IMR-90 (cell line): ENCODE data around the gene SLC24A3. TPM values are rescaled to one million over a fixed set of nuclear protein-coding genes. Genes with fewer than 3 reads are reported as not detected.

ENCODE experiments used
- ATAC-seq: fragments of 200-7000 bp; cut with Tn5 transposase; 2 replicates; pipeline ENCODE4 v1.9.1; 2020; ENCODE audit warnings: low read depth, mild to moderate bottlenecking, moderate library complexity
- BruUV-seq: library from RNA; stranded (reverse); fragments of 400-500 nt; replicated peaks from 2 replicates; lab custom pipeline; 2021; lab: Mats Ljungman, UMichigan
- CTCF ChIA-PET: fragments of 300-600 bp; formaldehyde crosslinking; extraction: SDS; loops from one replicate; lab custom pipeline; 2021; ENCODE audit warnings: antibody characterized with exemption; lab: Yijun Ruan, JAX
- POLR2A ChIA-PET: fragments of 300-600 bp; sonication (Branson Sonifier 250); formaldehyde crosslinking; loops from one replicate; lab custom pipeline; 2022; ENCODE audit warnings: antibody characterized with exemption; ENCODE audit not compliant: unreplicated experiment; lab: Charles Lee
- DNase-seq: peaks from one replicate; pipeline ENCODE4 v3.0.0; 2013
- H2AFZ ChIP-seq: replicated peaks from 2 replicates; pipeline ENCODE3; 2013; ENCODE audit warnings: low read length, mild to moderate bottlenecking; ENCODE audit not compliant: poor library complexity
- H2AK5ac ChIP-seq: 2 replicates; pipeline ENCODE4 v1.6.1; 2013; ENCODE audit warnings: low read depth, low read length, inconsistent platforms
- H2AK9ac ChIP-seq: replicated peaks from 2 replicates; pipeline ENCODE3; 2013; ENCODE audit warnings: mild to moderate bottlenecking, low read depth, low read length, moderate library complexity; ENCODE audit not compliant: poor library complexity
- H2BK120ac ChIP-seq: 2 replicates; pipeline ENCODE4 v1.6.1; 2013; ENCODE audit warnings: low read depth, low read length, inconsistent platforms
- H2BK15ac ChIP-seq: 3 replicates; pipeline ENCODE4 v1.6.1; 2013; ENCODE audit warnings: low read depth, low read length, inconsistent platforms
- H2BK20ac ChIP-seq: 2 replicates; pipeline ENCODE4 v1.6.1; 2013; ENCODE audit warnings: low read depth, mild to moderate bottlenecking, inconsistent platforms, low read length, moderate library complexity
- H2BK5ac ChIP-seq: 2 replicates; pipeline ENCODE4 v1.6.1; 2013; ENCODE audit warnings: mild to moderate bottlenecking, low read depth, low read length, inconsistent platforms; ENCODE audit not compliant: poor library complexity, severe bottlenecking
- H3K14ac ChIP-seq: replicated peaks from 2 replicates; pipeline ENCODE4 v1.6.1; 2013; ENCODE audit warnings: low read depth, low read length, inconsistent platforms
- H3K18ac ChIP-seq: 2 replicates; pipeline ENCODE4 v1.6.1; 2013; ENCODE audit warnings: low read depth, low read length, control low read depth
- H3K23ac ChIP-seq: 2 replicates; pipeline ENCODE4 v1.6.1; 2013; ENCODE audit warnings: low read depth, low read length, inconsistent platforms
- H3K27ac ChIP-seq: 2 replicates; pipeline ENCODE4 v1.5.1; 2013; ENCODE audit warnings: mild to moderate bottlenecking, control low read depth, low read length; ENCODE audit not compliant: insufficient read depth
- H3K27me3 ChIP-seq: 2 replicates; pipeline ENCODE4 v1.6.1; 2013; ENCODE audit warnings: low read length; ENCODE audit not compliant: control insufficient read depth, insufficient read depth
- H3K36me3 ChIP-seq: 2 replicates; pipeline ENCODE4 v1.6.1; 2013; ENCODE audit warnings: low read length, mixed read lengths; ENCODE audit not compliant: control insufficient read depth, insufficient read depth
- H3K4ac ChIP-seq: 2 replicates; pipeline ENCODE4 v1.6.1; 2013; ENCODE audit warnings: low read depth, low read length, inconsistent platforms
- H3K4me1 ChIP-seq: 2 replicates; pipeline ENCODE4 v1.6.1; 2013; ENCODE audit warnings: low read length, mixed read lengths; ENCODE audit not compliant: control insufficient read depth, insufficient read depth
- H3K4me2 ChIP-seq: 2 replicates; pipeline ENCODE4 v1.6.1; 2013; ENCODE audit warnings: low read depth, mild to moderate bottlenecking, control low read depth, low read length, moderate library complexity
- H3K4me3 ChIP-seq: 2 replicates; pipeline ENCODE4 v1.5.1; 2013; ENCODE audit warnings: low read depth, mild to moderate bottlenecking, control low read depth, low read length, moderate library complexity; ENCODE audit not compliant: insufficient read depth
- H3K56ac ChIP-seq: 2 replicates; pipeline ENCODE4 v1.6.1; 2013; ENCODE audit warnings: low read length, inconsistent platforms; ENCODE audit not compliant: insufficient read depth; ENCODE audit errors: extremely low read depth
- H3K79me1 ChIP-seq, 2 experiments: 2 replicates each; pipeline ENCODE4 v1.6.1; 2013; ENCODE audit warnings: low read length in 2 of 2, inconsistent platforms in 1 of 2, low read depth in 1 of 2
- H3K9ac ChIP-seq: 2 replicates; pipeline ENCODE4 v1.6.1; 2013; ENCODE audit warnings: low read depth, low read length, control low read depth
- H3K9me1 ChIP-seq: 2 replicates; pipeline ENCODE4 v1.6.1; 2013; ENCODE audit warnings: low read length, inconsistent platforms; ENCODE audit not compliant: insufficient read depth
- H3K9me3 ChIP-seq: 2 replicates; pipeline ENCODE4 v1.6.1; 2013; ENCODE audit warnings: low read length; ENCODE audit not compliant: control insufficient read depth, insufficient read depth
- H4K20me1 ChIP-seq: 2 replicates; pipeline ENCODE4 v1.6.1; 2013; ENCODE audit warnings: low read length, inconsistent platforms; ENCODE audit not compliant: insufficient read depth
- H4K5ac ChIP-seq: 2 replicates; pipeline ENCODE4 v1.6.1; 2013; ENCODE audit warnings: mild to moderate bottlenecking, low read depth, low read length, control low read depth
- H4K8ac ChIP-seq, 2 experiments: 2 replicates each; pipeline ENCODE4 v1.6.1; 2013; ENCODE audit warnings: low read depth in 2 of 2, low read length in 2 of 2, control low read depth in 1 of 2, inconsistent platforms in 1 of 2
- H4K91ac ChIP-seq: 2 replicates; pipeline ENCODE4 v1.6.1; 2013; ENCODE audit warnings: low read depth, low read length, inconsistent platforms; ENCODE audit not compliant: insufficient read depth
- BHLHE40 ChIP-seq: fragments of 150-350 bp; IDR thresholded peaks from 2 replicates; pipeline ENCODE4 v1.6.1; 2016; ENCODE audit warnings: mild to moderate bottlenecking, low read depth, low read length
- CEBPB ChIP-seq: IDR thresholded peaks from 2 replicates; pipeline ENCODE4 v1.6.1; 2012; ENCODE audit warnings: low read depth, low read length, improper control_type of control experiment
- CHD1 ChIP-seq: IDR thresholded peaks from 2 replicates; pipeline ENCODE4 v1.6.1; 2012; ENCODE audit warnings: low read depth, low read length, improper control_type of control experiment
- CTCF ChIP-seq: conservative IDR thresholded peaks from 2 replicates; pipeline ENCODE4 v1.5.1; 2012; ENCODE audit warnings: mild to moderate bottlenecking, low read depth, low read length, improper control_type of control experiment
- ELK1 ChIP-seq: fragments of 150-350 bp; IDR thresholded peaks from 2 replicates; pipeline ENCODE4 v1.6.1; 2016; ENCODE audit warnings: low read depth, mild to moderate bottlenecking, low read length, moderate library complexity, borderline replicate concordance
- FOS ChIP-seq: fragments of 150-350 bp; IDR thresholded peaks from 2 replicates; pipeline ENCODE4 v1.6.1; 2016; ENCODE audit warnings: low read depth, low read length
- MAFK ChIP-seq: IDR thresholded peaks from 2 replicates; pipeline ENCODE4 v1.6.1; 2012; ENCODE audit warnings: low read depth, low read length, improper control_type of control experiment
- MAZ ChIP-seq: IDR thresholded peaks from 2 replicates; pipeline ENCODE4 v1.6.1; 2012; ENCODE audit warnings: low read depth, mild to moderate bottlenecking, low read length, improper control_type of control experiment, moderate library complexity, borderline replicate concordance
- MXI1 ChIP-seq: IDR thresholded peaks from 2 replicates; pipeline ENCODE4 v1.6.1; 2012; ENCODE audit warnings: low read depth, mild to moderate bottlenecking, low read length, moderate library complexity, borderline replicate concordance
- NFE2L2 ChIP-seq: fragments of 150-350 bp; IDR thresholded peaks from 2 replicates; pipeline ENCODE4 v1.6.1; 2016; ENCODE audit warnings: low read depth, mild to moderate bottlenecking, low read length
- POLR2A ChIP-seq: IDR thresholded peaks from 2 replicates; pipeline ENCODE4 v1.6.1; 2012; ENCODE audit warnings: mild to moderate bottlenecking, low read depth, low read length
- RAD21 ChIP-seq: IDR thresholded peaks from 2 replicates; pipeline ENCODE4 v1.6.1; 2012; ENCODE audit warnings: low read length, improper control_type of control experiment
- RCOR1 ChIP-seq: IDR thresholded peaks from 2 replicates; pipeline ENCODE4 v1.6.1; 2012; ENCODE audit warnings: mild to moderate bottlenecking, low read length, improper control_type of control experiment; ENCODE audit not compliant: insufficient replicate concordance
- RFX5 ChIP-seq: IDR thresholded peaks from 2 replicates; pipeline ENCODE4 v1.8.0; 2012; ENCODE audit warnings: low read depth, mild to moderate bottlenecking, low read length, moderate library complexity
- SMC3 ChIP-seq: fragments of 150-350 bp; IDR thresholded peaks from 2 replicates; pipeline ENCODE4 v1.6.1; 2016; ENCODE audit warnings: low read depth, mild to moderate bottlenecking, antibody characterized with exemption, low read length, moderate library complexity
- USF2 ChIP-seq: fragments of 150-350 bp; IDR thresholded peaks from 2 replicates; pipeline ENCODE4 v1.6.1; 2017; ENCODE audit warnings: mild to moderate bottlenecking, antibody characterized with exemption, low read length, low read depth
- WGBS, 2 experiments: methylation state at CpG; one replicate each; pipeline versions ENCODE4 v1.1.5 to v1.1.7; 2013; ENCODE audit warnings: missing lambda C conversion rate in 2 of 2; ENCODE audit not compliant: insufficient read length in 1 of 2; ENCODE audit errors: extremely low coverage in 2 of 2; 5-methylcytosine and 5-hydroxymethylcytosine counted together
- dilution Hi-C: fragments of 300-500 bp; cut with HindIII; formaldehyde crosslinking; loops from one replicate; pipeline ENCODE4 v1.14.3; 2018; ENCODE audit warnings: low sequenced_read_pairs; ENCODE audit not compliant: unreplicated experiment
- in situ Hi-C: fragments of 300-500 bp; cut with MboI; formaldehyde crosslinking; loops from 3 replicates; pipeline ENCODE4 v1.14.3; 2019; ENCODE audit warnings: low sequenced_read_pairs, inconsistent platforms, mixed read lengths
- intact Hi-C: fragments of 100-400 bp; cut with micrococcal nuclease; formaldehyde crosslinking; loops from 2 replicates; pipeline ENCODE4 v1.10.0; 2022
- polyA plus RNA-seq, 3 experiments: library from polyadenylated mRNA; depleted of rRNA; stranded (reverse); fragments of >200 nt; gene quantifications; 2 replicates each; pipeline ENCODE4 v1.2.3, GENCODE V29; 2012; ENCODE audit warnings: low replicate concordance in 1 of 3
- total RNA-seq: library from RNA; depleted of rRNA; stranded (reverse); fragments of >200 nt; gene quantifications from 2 replicates; pipeline ENCODE4 v1.2.3, GENCODE V29; 2012

SLC24A3 gene
- total and polyA plus RNA-seq, 2 of the 4 experiments (the other 2 are of a cell fraction), result not detected

GRCh38 chr20:19502169-19502568 lies 289.7 kb downstream of the SLC24A3 start:
- Histone ChIP-seq H2BK20ac (no peak overlapping the region), H2AK9ac (no peak overlapping the region), H3K9me3 (no peaks in the 10 kb centered on the region), H4K20me1 (no peaks in the 10 kb centered on the region), H3K9ac (no peak overlapping the region), H3K56ac (no peak overlapping the region), H3K4me1 (no peaks in the 10 kb centered on the region), H3K23ac (no peak overlapping the region), H4K8ac (no peak overlapping the region), H3K4me2 (no peak overlapping the region), H2AFZ (no peak overlapping the region), H3K9me1 (no peaks in the 10 kb centered on the region), H2BK15ac (no peak overlapping the region), H3K27ac (no peak overlapping the region), H4K91ac (no peak overlapping the region), H3K4ac (no peak overlapping the region), H2BK5ac (no peak overlapping the region), H3K36me3 (no peaks in the 10 kb centered on the region), H3K4me3 (no peak overlapping the region), H3K18ac (no peak overlapping the region), H3K14ac (no peak overlapping the region), H4K5ac (no peak overlapping the region), H3K27me3 (no peaks in the 10 kb centered on the region), H2AK5ac (no peak overlapping the region), H2BK120ac (no peak overlapping the region), H3K79me1 (no peaks in the 10 kb centered on the region)
- no peak for DNase-seq
- CTCF ChIA-PET, result no interaction called here
- intact Hi-C loops, result no loop called here
- TF ChIP-seq MAZ, result no peak
- no peak for TF ChIP-seq USF2
- TF ChIP-seq POLR2A, result no peak
- TF ChIP-seq CHD1, result no peak
- TF ChIP-seq RFX5, result no peak
- TF ChIP-seq NFE2L2, result no peak
- no peak for TF ChIP-seq MAFK
- no peak for TF ChIP-seq FOS
- no peak for TF ChIP-seq ELK1
- TF ChIP-seq SMC3, result no peak
- TF ChIP-seq RCOR1, result no peak
- no peak for TF ChIP-seq CEBPB
- no peak for TF ChIP-seq CTCF
- no peak for TF ChIP-seq BHLHE40
- no peak for TF ChIP-seq MXI1
- no peak for TF ChIP-seq RAD21
- POLR2A ChIA-PET, result no interaction called here
- WGBS, 2 experiments, result 54% methylated on average over 3 of the region's 5 CpGs; no CpG with 5 or more reads in 1 of the 2 experiments
- dilution Hi-C loops, result no loop called here
- in situ Hi-C loops, result no loop called here
- BruUV-seq, result no TSS peak
- no peak for ATAC-seq
